ENCODE data around the gene BCKDHB. TPM values are rescaled to one million over a fixed set of nuclear protein-coding genes. Genes with fewer than 3 reads are reported as not detected.
"Not testable (repeated sequence)": the region's sequence is repeated elsewhere in the genome, so short reads cannot be mapped to it uniquely, and the experiment has no call there.

The BCKDHB gene
- total RNA-seq, 1 experiment from 2014 or later, result 24.3 TPM

DNA sequence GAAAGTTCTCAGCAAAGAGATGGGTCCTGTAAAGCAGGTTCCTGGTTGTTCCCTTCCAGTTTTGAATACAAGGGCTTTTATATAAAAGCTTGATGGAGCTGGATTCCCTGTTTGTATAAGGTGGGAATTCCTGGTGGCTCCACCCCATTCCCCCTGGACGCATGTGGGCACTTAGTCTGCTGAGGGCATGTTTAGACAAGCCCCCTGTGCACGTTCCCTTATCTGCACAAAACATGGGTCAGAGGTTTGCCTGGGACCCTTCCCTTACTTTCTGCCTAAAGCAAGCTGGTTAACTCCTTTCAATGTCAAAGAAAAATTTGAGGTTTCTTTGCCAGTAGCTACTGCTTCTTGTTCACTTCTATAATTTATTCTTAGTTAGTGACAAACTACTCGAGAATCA is 181.1 kb downstream of the BCKDHB start (continued):
- no peak for TF ChIP-seq ESRRA (CRISPR knock-in tag; IDR thresholded peaks at IDR 0.05; ENCODE audit: borderline replicate concordance)
- TF ChIP-seq, protein P1, sequence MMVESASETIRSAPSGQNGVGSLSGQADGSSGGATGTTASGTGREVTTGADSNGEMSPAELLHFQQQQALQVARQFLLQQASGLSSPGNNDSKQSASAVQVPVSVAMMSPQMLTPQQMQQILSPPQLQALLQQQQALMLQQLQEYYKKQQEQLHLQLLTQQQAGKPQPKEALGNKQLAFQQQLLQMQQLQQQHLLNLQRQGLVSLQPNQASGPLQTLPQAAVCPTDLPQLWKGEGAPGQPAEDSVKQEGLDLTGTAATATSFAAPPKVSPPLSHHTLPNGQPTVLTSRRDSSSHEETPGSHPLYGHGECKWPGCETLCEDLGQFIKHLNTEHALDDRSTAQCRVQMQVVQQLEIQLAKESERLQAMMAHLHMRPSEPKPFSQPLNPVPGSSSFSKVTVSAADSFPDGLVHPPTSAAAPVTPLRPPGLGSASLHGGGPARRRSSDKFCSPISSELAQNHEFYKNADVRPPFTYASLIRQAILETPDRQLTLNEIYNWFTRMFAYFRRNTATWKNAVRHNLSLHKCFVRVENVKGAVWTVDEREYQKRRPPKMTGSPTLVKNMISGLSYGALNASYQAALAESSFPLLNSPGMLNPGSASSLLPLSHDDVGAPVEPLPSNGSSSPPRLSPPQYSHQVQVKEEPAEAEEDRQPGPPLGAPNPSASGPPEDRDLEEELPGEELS (CRISPR knock-in tag; IDR thresholded peaks at IDR 0.05), result no peak

DNA sequence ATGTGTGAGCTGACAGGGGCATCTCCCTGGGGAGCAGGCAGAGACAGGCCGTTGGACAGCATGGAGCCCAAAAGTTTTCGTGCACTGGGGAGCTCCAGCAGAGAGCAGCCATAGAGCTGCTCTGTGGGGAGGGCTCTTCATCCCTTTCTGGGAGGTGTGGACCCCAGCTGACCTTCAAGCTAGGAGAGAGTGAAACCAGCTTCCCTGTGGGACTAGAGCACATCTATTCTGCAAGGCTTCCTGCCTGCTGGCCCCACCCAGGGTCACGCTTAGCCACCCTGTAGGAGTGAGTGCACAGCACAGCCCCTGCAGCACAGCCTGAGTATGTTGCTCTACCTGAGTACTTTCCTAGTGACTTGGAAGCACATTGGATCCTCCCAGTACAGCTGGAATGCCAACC is 183.3 kb downstream of the BCKDHB start:
- H3K27me3 Mint-ChIP-seq (ENCODE audit: low read depth), result no peaks in the 10 kb centered on the region
- peaks cover 43% of the 10 kb centered on the region for H3K36me3 Mint-ChIP-seq
- CTCF ChIA-PET, result no interaction called here
- no peak overlapping the region for H3K4me3 Mint-ChIP-seq
- peaks cover 42% of the 10 kb centered on the region for H3K9me3 Mint-ChIP-seq
- DNase-seq (ENCODE audit: low spot score) (no peak), ATAC-seq (no peak)
- H3K4me1 Mint-ChIP-seq, result peaks cover 6% of the 10 kb centered on the region
- POLR2A ChIA-PET, result no interaction called here
- TF ChIP-seq ZNF232 (CRISPR knock-in tag; IDR thresholded peaks at IDR 0.05) (no peak), NFYB (CRISPR knock-in tag; conservative IDR thresholded peaks at IDR 0.05; ENCODE audit: low read depth) (no peak), NFATC4 (CRISPR knock-in tag; IDR thresholded peaks at IDR 0.05) (no peak)
- TF ChIP-seq, protein P2, sequence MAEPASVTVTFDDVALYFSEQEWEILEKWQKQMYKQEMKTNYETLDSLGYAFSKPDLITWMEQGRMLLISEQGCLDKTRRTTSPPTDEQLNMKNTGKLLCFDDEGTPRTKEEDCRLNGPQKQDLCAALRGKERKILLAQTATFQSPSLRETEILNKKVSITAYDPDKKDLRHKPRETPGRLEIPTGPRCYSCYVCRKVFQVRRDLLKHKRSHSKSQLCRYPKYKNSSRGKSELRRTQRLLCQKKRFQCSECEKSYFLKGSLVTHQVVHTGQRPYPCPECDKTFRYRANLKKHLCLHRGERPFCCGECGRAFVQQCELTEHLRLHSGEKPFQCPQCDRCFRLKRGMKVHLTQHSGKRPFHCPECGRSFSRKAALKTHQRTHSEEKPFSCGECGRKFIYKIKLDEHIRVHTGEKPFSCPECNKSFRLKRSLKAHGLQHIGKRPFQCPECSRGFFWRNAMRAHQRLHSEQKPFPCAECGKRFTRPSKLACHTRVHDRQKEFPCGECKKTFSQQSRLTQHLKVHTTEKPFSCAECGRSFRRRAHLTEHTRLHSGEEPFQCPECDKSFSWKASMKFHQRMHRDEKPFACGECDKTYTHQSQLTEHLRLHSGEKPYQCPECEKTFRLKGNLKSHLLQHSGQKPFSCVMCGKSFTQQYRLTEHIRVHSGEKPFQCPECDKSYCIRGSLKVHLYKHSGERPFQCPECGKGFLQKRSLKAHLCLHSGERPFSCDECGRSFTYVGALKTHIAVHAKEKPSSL (CRISPR knock-in tag; conservative IDR thresholded peaks at IDR 0.05), result no peak
- H3K27ac Mint-ChIP-seq, result no peak overlapping the region

DNA sequence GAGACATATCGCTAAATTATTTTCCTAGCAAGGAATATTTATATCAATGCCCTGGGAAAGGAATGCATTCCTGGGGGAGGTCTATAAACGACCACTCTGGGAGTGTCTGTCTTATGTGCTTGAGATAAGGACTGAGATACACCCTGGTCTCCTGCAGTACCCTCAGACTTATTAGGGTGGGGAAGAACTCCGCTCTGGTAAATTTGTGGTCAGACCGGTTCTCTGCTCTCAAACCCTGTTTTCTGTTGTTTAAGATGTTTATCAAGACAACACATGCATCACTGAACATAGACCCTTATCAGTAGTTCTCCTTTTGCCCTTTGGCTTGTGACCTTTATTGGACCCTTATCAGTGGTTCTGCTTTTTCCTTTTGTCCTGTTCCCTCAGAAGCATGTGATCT is 188.1 kb downstream of the BCKDHB start:
- H3K9me3 Mint-ChIP-seq, result peaks cover 60% of the 10 kb centered on the region

DNA sequence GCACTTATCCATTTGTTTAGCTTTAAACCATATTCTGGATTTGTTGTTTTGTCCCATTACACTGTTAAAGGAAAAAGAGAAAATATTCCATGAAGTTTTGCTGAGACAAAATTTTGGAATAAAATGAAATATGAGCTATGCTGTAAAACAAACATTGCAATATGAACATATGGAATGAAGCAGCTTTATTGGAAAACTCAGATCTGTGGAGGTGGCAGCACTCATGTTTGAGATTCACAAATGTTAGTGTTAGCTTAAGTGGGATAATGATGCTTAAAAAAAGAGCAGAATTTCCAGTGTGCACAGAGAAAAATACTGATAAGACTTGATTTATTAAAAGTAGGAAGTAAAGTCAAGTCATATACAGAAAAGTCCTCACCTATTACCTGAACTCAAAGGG is 196.2 kb downstream of the BCKDHB start:
- H3K4me3 Mint-ChIP-seq, result no peak overlapping the region
- no peak for ATAC-seq
- no peak for DNase-seq (ENCODE audit: low spot score)
- ChIA-PET CTCF (no interaction called here), POLR2A (no interaction called here)
- no peak overlapping the region for H3K27ac Mint-ChIP-seq
- no peak for TF ChIP-seq GTF2I (CRISPR knock-in tag; conservative IDR thresholded peaks at IDR 0.05)
- TF ChIP-seq ATF1 (CRISPR knock-in tag; IDR thresholded peaks at IDR 0.05), result no peak
- no peaks in the 10 kb centered on the region for H3K4me1 Mint-ChIP-seq
- peaks cover 7% of the 10 kb centered on the region for H3K36me3 Mint-ChIP-seq
- peaks cover 10% of the 10 kb centered on the region for H3K9me3 Mint-ChIP-seq
- H3K27me3 Mint-ChIP-seq (ENCODE audit: low read depth), result no peaks in the 10 kb centered on the region

More for the DNA sequence above, 188.1 kb downstream of the BCKDHB start:
- H3K4me3 Mint-ChIP-seq; DNase-seq (ENCODE audit: low spot score); POLR2A ChIA-PET; H3K27me3 Mint-ChIP-seq (ENCODE audit: low read depth); ATAC-seq; H3K27ac Mint-ChIP-seq; H3K4me1 Mint-ChIP-seq; CTCF ChIA-PET: not testable (repeated sequence)
- H3K36me3 Mint-ChIP-seq, result peaks cover 61% of the 10 kb centered on the region

DNA sequence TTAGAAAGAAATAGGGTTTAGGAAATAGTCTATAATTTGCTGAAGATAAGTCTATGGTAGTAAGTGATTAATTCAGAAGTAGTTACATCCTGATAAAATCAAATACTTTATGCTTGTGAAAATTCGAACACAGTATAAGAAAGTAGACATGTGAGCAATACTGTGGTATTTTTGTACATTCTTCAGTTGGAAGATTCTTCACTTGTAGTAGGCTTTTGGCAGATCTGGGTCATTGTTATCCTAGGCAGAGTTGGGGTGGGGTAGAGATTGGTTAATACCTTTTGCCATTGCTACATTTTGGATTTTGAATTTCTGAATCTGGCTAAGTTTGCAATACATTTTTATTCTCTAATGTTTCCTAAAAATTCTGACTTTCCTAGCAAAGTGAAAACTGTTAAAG is 197.5 kb downstream of the BCKDHB start:
- Mint-ChIP-seq H3K27ac (no peak overlapping the region), H3K27me3 (ENCODE audit: low read depth) (no peaks in the 10 kb centered on the region), H3K4me1 (no peaks in the 10 kb centered on the region), H3K4me3 (no peak overlapping the region), H3K9me3 (peaks cover 8% of the 10 kb centered on the region), H3K36me3 (peaks cover 4% of the 10 kb centered on the region; the same call in 1 of the 2 replicates)
- DNase-seq (ENCODE audit: low spot score) (no peak), ATAC-seq (no peak)
- TF ChIP-seq NR2C2 (CRISPR knock-in tag; IDR thresholded peaks at IDR 0.05) (no peak), ZNF263 (CRISPR knock-in tag; IDR thresholded peaks at IDR 0.05; ENCODE audit: low read depth) (no peak), KAT7 (CRISPR knock-in tag; IDR thresholded peaks at IDR 0.05; ENCODE audit: borderline replicate concordance) (no peak)
- TF ChIP-seq, protein P3, sequence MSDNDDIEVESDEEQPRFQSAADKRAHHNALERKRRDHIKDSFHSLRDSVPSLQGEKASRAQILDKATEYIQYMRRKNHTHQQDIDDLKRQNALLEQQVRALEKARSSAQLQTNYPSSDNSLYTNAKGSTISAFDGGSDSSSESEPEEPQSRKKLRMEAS (CRISPR knock-in tag; IDR thresholded peaks at IDR 0.05), result no peak
- TF ChIP-seq, protein P4, sequence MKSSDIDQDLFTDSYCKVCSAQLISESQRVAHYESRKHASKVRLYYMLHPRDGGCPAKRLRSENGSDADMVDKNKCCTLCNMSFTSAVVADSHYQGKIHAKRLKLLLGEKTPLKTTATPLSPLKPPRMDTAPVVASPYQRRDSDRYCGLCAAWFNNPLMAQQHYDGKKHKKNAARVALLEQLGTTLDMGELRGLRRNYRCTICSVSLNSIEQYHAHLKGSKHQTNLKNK (CRISPR knock-in tag; IDR thresholded peaks at IDR 0.05), result no peak
- TF ChIP-seq, protein P5, sequence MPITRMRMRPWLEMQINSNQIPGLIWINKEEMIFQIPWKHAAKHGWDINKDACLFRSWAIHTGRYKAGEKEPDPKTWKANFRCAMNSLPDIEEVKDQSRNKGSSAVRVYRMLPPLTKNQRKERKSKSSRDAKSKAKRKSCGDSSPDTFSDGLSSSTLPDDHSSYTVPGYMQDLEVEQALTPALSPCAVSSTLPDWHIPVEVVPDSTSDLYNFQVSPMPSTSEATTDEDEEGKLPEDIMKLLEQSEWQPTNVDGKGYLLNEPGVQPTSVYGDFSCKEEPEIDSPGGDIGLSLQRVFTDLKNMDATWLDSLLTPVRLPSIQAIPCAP (CRISPR knock-in tag; IDR thresholded peaks at IDR 0.05), result no peak
- TF ChIP-seq, protein P6, sequence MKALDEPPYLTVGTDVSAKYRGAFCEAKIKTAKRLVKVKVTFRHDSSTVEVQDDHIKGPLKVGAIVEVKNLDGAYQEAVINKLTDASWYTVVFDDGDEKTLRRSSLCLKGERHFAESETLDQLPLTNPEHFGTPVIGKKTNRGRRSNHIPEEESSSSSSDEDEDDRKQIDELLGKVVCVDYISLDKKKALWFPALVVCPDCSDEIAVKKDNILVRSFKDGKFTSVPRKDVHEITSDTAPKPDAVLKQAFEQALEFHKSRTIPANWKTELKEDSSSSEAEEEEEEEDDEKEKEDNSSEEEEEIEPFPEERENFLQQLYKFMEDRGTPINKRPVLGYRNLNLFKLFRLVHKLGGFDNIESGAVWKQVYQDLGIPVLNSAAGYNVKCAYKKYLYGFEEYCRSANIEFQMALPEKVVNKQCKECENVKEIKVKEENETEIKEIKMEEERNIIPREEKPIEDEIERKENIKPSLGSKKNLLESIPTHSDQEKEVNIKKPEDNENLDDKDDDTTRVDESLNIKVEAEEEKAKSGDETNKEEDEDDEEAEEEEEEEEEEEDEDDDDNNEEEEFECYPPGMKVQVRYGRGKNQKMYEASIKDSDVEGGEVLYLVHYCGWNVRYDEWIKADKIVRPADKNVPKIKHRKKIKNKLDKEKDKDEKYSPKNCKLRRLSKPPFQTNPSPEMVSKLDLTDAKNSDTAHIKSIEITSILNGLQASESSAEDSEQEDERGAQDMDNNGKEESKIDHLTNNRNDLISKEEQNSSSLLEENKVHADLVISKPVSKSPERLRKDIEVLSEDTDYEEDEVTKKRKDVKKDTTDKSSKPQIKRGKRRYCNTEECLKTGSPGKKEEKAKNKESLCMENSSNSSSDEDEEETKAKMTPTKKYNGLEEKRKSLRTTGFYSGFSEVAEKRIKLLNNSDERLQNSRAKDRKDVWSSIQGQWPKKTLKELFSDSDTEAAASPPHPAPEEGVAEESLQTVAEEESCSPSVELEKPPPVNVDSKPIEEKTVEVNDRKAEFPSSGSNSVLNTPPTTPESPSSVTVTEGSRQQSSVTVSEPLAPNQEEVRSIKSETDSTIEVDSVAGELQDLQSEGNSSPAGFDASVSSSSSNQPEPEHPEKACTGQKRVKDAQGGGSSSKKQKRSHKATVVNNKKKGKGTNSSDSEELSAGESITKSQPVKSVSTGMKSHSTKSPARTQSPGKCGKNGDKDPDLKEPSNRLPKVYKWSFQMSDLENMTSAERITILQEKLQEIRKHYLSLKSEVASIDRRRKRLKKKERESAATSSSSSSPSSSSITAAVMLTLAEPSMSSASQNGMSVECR (CRISPR knock-in tag; IDR thresholded peaks at IDR 0.05; ENCODE audit: borderline replicate concordance), result no peak
- ChIA-PET POLR2A (no interaction called here), CTCF (no interaction called here)

All from WTC11 (cell line).